ENCODE measurements around the gene SOWAHC. TPM values are rescaled to one million over a fixed set of nuclear protein-coding genes. Genes with fewer than 3 reads are reported as not detected.
A peak's percentile ranks its signal among the peaks of the same experiment; 100 is the strongest.

SOWAHC gene
- total and polyA plus RNA-seq, 2 of the 13 experiments (the other 11 are each of a cell fraction or from before 2014, with no cell fraction given) = 21.2 to 22.5 TPM

DNA sequence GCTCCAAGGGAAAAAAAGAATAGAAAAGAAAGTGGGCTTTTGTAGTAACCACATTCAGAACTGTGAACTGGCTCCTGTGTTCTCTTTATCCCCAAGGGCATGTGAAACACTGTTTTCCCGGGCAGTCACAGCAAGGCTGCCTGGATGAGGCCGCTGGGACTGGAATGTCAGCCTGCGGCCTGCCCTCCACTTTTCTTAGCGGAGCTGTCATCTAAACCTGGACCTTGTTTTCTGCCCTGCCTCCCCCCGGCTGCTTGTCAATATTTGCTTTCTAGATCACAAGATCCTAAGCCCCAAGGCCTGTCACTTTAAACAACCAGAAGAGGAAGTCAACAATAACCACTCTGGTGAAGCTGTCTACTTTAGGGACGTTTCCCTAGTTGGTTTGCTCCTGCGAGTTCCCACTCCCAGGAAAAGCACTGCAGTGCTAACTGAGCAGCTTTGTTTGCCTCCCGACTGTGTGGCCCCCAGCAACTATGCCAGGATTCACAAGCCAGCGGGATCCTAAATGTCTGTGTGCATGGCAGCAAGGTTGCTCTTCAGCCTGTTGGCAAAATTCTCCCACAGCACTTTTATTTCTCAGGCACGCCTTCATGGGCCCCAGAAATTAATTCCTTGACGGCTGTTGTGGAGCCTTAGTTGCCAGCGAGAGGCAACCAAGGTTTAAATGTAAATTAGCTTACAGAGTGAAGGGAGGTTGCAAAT is 30.6 kb downstream of the SOWAHC start:
- ChIA-PET CTCF (ENCODE audit: low intra/inter-chr PET ratio, low total read pairs) (no interaction called here), POLR2A (interaction anchor here (0.8 to 3.9 kb wide), 29 partner anchors 8 to 99 kb away, joined by 3 to 132 read pairs (median 7); partner anchors contain the start of genes SEPTIN10 and SOWAHC)
- peaks cover 84% of the 10 kb centered on the region for H3K4me1 ChIP-seq (ENCODE audit: insufficient read depth, low read length)
- ATAC-seq (peak; percentile 95), DNase-seq (ENCODE audit: low spot score) (peak; percentile 100), FAIRE-seq (peak; percentile 100)
- H3K4me2 ChIP-seq (ENCODE audit: low read depth, low read length) = peak overlapping the region; percentile 93
- intact Hi-C loops (cut with micrococcal nuclease; ENCODE audit: unreplicated experiment) (loop anchor here (1.0 to 2.0 kb wide), 5 partner anchors 12 to 55 kb away; partner anchors contain the start of gene SOWAHC), in situ Hi-C loops (cut with HindIII; ENCODE audit: extremely low pct_ligation_motif_present, low pct_unique_long_range_greater_than_20kb) (no loop called here)
- H4K20me1 ChIP-seq (ENCODE audit: insufficient read depth, low read length) = no peaks in the 10 kb centered on the region
- H3K36me3 ChIP-seq (replicated peaks in 1 of 2; ENCODE audit: control insufficient read depth in 1 of 2, insufficient read depth in 2 of 2, low read length in 2 of 2) = no peaks in the 10 kb centered on the region
- H3K79me2 ChIP-seq (ENCODE audit: insufficient read depth, low read length) = no peaks in the 10 kb centered on the region
- BruUV-seq (replicated peaks) = no TSS peak
- H3K4me3 ChIP-seq (replicated peaks in 1 of 3; ENCODE audit: insufficient read depth in 1 of 3, low read depth in 2 of 3, low read length in 3 of 3) = peak overlapping the region; percentile 25 to 58 (median 25); a peak in 5 of 6 replicates
- no peaks in the 10 kb centered on the region for H3K9me3 ChIP-seq (ENCODE audit: low read length)
- H3K27me3 ChIP-seq (ENCODE audit: control insufficient read depth in 1 of 2, insufficient read depth in 2 of 2, low read length in 2 of 2) = no peaks in the 10 kb centered on the region
- H3K27ac ChIP-seq (ENCODE audit: extremely low read length, insufficient read depth, low read length) = peak overlapping the region; percentile 98
- no peak overlapping the region for H2AFZ ChIP-seq (ENCODE audit: low read length)
- under 1% methylated on average over 12 of the region's 12 CpGs for WGBS (ENCODE audit: low lambda C conversion rate)
- H3K9ac ChIP-seq (ENCODE audit: insufficient read depth, low read depth, low read length) = peak overlapping the region; percentile 89
- TF ChIP-seq ZNF720 (CRISPR knock-in tag; IDR thresholded peaks at IDR 0.05) (no peak), ETV6 (CRISPR knock-in tag; conservative IDR thresholded peaks at IDR 0.05) (peak; percentile 69; the same call in 1 of the 2 replicates), ZNF432 (CRISPR knock-in tag; IDR thresholded peaks at IDR 0.05; ENCODE audit: borderline replicate concordance) (no peak), ZNF816 (CRISPR knock-in tag; IDR thresholded peaks at IDR 0.05; ENCODE audit: borderline replicate concordance) (no peak; the same call in 1 of the 2 replicates), SCMH1 (CRISPR knock-in tag; IDR thresholded peaks at IDR 0.05; ENCODE audit: borderline replicate concordance) (no peak), U2AF1 (optimal IDR thresholded peaks at IDR 0.05; ENCODE audit: low read depth, low read length) (no peak), KAT7 (CRISPR knock-in tag; IDR thresholded peaks at IDR 0.05; ENCODE audit: borderline replicate concordance) (peak; percentile 75; the same call in 1 of the 2 replicates), BHLHE40 (IDR thresholded peaks at IDR 0.05; ENCODE audit: low read length) (peak; percentile 80), TEAD2 (CRISPR knock-in tag; IDR thresholded peaks at IDR 0.05) (peak; percentile 72; the same call in 1 of the 2 replicates), TP53 (CRISPR knock-in tag; conservative IDR thresholded peaks at IDR 0.05) (peak; percentile 72; the same call in 1 of the 2 replicates)
- TF ChIP-seq, protein P1, sequence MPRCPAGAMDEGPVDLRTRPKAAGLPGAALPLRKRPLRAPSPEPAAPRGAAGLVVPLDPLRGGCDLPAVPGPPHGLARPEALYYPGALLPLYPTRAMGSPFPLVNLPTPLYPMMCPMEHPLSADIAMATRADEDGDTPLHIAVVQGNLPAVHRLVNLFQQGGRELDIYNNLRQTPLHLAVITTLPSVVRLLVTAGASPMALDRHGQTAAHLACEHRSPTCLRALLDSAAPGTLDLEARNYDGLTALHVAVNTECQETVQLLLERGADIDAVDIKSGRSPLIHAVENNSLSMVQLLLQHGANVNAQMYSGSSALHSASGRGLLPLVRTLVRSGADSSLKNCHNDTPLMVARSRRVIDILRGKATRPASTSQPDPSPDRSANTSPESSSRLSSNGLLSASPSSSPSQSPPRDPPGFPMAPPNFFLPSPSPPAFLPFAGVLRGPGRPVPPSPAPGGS (CRISPR knock-in tag; IDR thresholded peaks at IDR 0.05) = peak; percentile 71
- TF ChIP-seq, protein P2, sequence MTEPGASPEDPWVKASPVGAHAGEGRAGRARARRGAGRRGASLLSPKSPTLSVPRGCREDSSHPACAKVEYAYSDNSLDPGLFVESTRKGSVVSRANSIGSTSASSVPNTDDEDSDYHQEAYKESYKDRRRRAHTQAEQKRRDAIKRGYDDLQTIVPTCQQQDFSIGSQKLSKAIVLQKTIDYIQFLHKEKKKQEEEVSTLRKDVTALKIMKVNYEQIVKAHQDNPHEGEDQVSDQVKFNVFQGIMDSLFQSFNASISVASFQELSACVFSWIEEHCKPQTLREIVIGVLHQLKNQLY (CRISPR knock-in tag; IDR thresholded peaks at IDR 0.05) = peak; percentile 95
- TF ChIP-seq, protein P3, sequence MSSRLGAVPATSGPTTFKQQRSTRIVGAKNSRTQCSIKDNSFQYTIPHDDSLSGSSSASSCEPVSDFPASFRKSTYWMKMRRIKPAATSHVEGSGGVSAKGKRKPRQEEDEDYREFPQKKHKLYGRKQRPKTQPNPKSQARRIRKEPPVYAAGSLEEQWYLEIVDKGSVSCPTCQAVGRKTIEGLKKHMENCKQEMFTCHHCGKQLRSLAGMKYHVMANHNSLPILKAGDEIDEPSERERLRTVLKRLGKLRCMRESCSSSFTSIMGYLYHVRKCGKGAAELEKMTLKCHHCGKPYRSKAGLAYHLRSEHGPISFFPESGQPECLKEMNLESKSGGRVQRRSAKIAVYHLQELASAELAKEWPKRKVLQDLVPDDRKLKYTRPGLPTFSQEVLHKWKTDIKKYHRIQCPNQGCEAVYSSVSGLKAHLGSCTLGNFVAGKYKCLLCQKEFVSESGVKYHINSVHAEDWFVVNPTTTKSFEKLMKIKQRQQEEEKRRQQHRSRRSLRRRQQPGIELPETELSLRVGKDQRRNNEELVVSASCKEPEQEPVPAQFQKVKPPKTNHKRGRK (CRISPR knock-in tag; IDR thresholded peaks at IDR 0.05) = 0 out of 2 replicates have a peak, but pooled peaks have one; percentile 76
